IMR-90 (cell line): Measurements from ENCODE around the gene HRAS. TPM values are rescaled to one million over a fixed set of nuclear protein-coding genes. Genes with fewer than 3 reads are reported as not detected.

ENCODE experiments used
- ATAC-seq: fragments of 200-7000 bp; cut with Tn5 transposase; 2 replicates; pipeline ENCODE4 v1.9.1; 2020; ENCODE audit warnings: low read depth, mild to moderate bottlenecking, moderate library complexity
- BruUV-seq: library from RNA; stranded (reverse); fragments of 400-500 nt; replicated peaks from 2 replicates; lab custom pipeline; 2021; lab: Mats Ljungman, UMichigan
- CTCF ChIA-PET: fragments of 300-600 bp; formaldehyde crosslinking; extraction: SDS; loops from one replicate; lab custom pipeline; 2021; ENCODE audit warnings: antibody characterized with exemption; lab: Yijun Ruan, JAX
- POLR2A ChIA-PET: fragments of 300-600 bp; sonication (Branson Sonifier 250); formaldehyde crosslinking; loops from one replicate; lab custom pipeline; 2022; ENCODE audit warnings: antibody characterized with exemption; ENCODE audit not compliant: unreplicated experiment; lab: Charles Lee
- DNase-seq: peaks from one replicate; pipeline ENCODE4 v3.0.0; 2013
- H2AFZ ChIP-seq: replicated peaks from 2 replicates; pipeline ENCODE3; 2013; ENCODE audit warnings: low read length, mild to moderate bottlenecking; ENCODE audit not compliant: poor library complexity
- H2AK5ac ChIP-seq: 2 replicates; pipeline ENCODE4 v1.6.1; 2013; ENCODE audit warnings: low read depth, low read length, inconsistent platforms
- H2AK9ac ChIP-seq: replicated peaks from 2 replicates; pipeline ENCODE3; 2013; ENCODE audit warnings: mild to moderate bottlenecking, low read depth, low read length, moderate library complexity; ENCODE audit not compliant: poor library complexity
- H2BK120ac ChIP-seq: 2 replicates; pipeline ENCODE4 v1.6.1; 2013; ENCODE audit warnings: low read depth, low read length, inconsistent platforms
- H2BK15ac ChIP-seq: 3 replicates; pipeline ENCODE4 v1.6.1; 2013; ENCODE audit warnings: low read depth, low read length, inconsistent platforms
- H2BK20ac ChIP-seq: 2 replicates; pipeline ENCODE4 v1.6.1; 2013; ENCODE audit warnings: low read depth, mild to moderate bottlenecking, inconsistent platforms, low read length, moderate library complexity
- H2BK5ac ChIP-seq: 2 replicates; pipeline ENCODE4 v1.6.1; 2013; ENCODE audit warnings: mild to moderate bottlenecking, low read depth, low read length, inconsistent platforms; ENCODE audit not compliant: poor library complexity, severe bottlenecking
- H3K14ac ChIP-seq: replicated peaks from 2 replicates; pipeline ENCODE4 v1.6.1; 2013; ENCODE audit warnings: low read depth, low read length, inconsistent platforms
- H3K18ac ChIP-seq: 2 replicates; pipeline ENCODE4 v1.6.1; 2013; ENCODE audit warnings: low read depth, low read length, control low read depth
- H3K23ac ChIP-seq: 2 replicates; pipeline ENCODE4 v1.6.1; 2013; ENCODE audit warnings: low read depth, low read length, inconsistent platforms
- H3K27ac ChIP-seq: 2 replicates; pipeline ENCODE4 v1.5.1; 2013; ENCODE audit warnings: mild to moderate bottlenecking, control low read depth, low read length; ENCODE audit not compliant: insufficient read depth
- H3K27me3 ChIP-seq: 2 replicates; pipeline ENCODE4 v1.6.1; 2013; ENCODE audit warnings: low read length; ENCODE audit not compliant: control insufficient read depth, insufficient read depth
- H3K36me3 ChIP-seq: 2 replicates; pipeline ENCODE4 v1.6.1; 2013; ENCODE audit warnings: low read length, mixed read lengths; ENCODE audit not compliant: control insufficient read depth, insufficient read depth
- H3K4ac ChIP-seq: 2 replicates; pipeline ENCODE4 v1.6.1; 2013; ENCODE audit warnings: low read depth, low read length, inconsistent platforms
- H3K4me1 ChIP-seq: 2 replicates; pipeline ENCODE4 v1.6.1; 2013; ENCODE audit warnings: low read length, mixed read lengths; ENCODE audit not compliant: control insufficient read depth, insufficient read depth
- H3K4me2 ChIP-seq: 2 replicates; pipeline ENCODE4 v1.6.1; 2013; ENCODE audit warnings: low read depth, mild to moderate bottlenecking, control low read depth, low read length, moderate library complexity
- H3K4me3 ChIP-seq: 2 replicates; pipeline ENCODE4 v1.5.1; 2013; ENCODE audit warnings: low read depth, mild to moderate bottlenecking, control low read depth, low read length, moderate library complexity; ENCODE audit not compliant: insufficient read depth
- H3K56ac ChIP-seq: 2 replicates; pipeline ENCODE4 v1.6.1; 2013; ENCODE audit warnings: low read length, inconsistent platforms; ENCODE audit not compliant: insufficient read depth; ENCODE audit errors: extremely low read depth
- H3K79me1 ChIP-seq, 2 experiments: 2 replicates each; pipeline ENCODE4 v1.6.1; 2013; ENCODE audit warnings: low read length in 2 of 2, inconsistent platforms in 1 of 2, low read depth in 1 of 2
- H3K9ac ChIP-seq: 2 replicates; pipeline ENCODE4 v1.6.1; 2013; ENCODE audit warnings: low read depth, low read length, control low read depth
- H3K9me1 ChIP-seq: 2 replicates; pipeline ENCODE4 v1.6.1; 2013; ENCODE audit warnings: low read length, inconsistent platforms; ENCODE audit not compliant: insufficient read depth
- H3K9me3 ChIP-seq: 2 replicates; pipeline ENCODE4 v1.6.1; 2013; ENCODE audit warnings: low read length; ENCODE audit not compliant: control insufficient read depth, insufficient read depth
- H4K20me1 ChIP-seq: 2 replicates; pipeline ENCODE4 v1.6.1; 2013; ENCODE audit warnings: low read length, inconsistent platforms; ENCODE audit not compliant: insufficient read depth
- H4K5ac ChIP-seq: 2 replicates; pipeline ENCODE4 v1.6.1; 2013; ENCODE audit warnings: mild to moderate bottlenecking, low read depth, low read length, control low read depth
- H4K8ac ChIP-seq, 2 experiments: 2 replicates each; pipeline ENCODE4 v1.6.1; 2013; ENCODE audit warnings: low read depth in 2 of 2, low read length in 2 of 2, control low read depth in 1 of 2, inconsistent platforms in 1 of 2
- H4K91ac ChIP-seq: 2 replicates; pipeline ENCODE4 v1.6.1; 2013; ENCODE audit warnings: low read depth, low read length, inconsistent platforms; ENCODE audit not compliant: insufficient read depth
- CEBPB ChIP-seq: IDR thresholded peaks from 2 replicates; pipeline ENCODE4 v1.6.1; 2012; ENCODE audit warnings: low read depth, low read length, improper control_type of control experiment
- FOS ChIP-seq: fragments of 150-350 bp; IDR thresholded peaks from 2 replicates; pipeline ENCODE4 v1.6.1; 2016; ENCODE audit warnings: low read depth, low read length
- MAZ ChIP-seq: IDR thresholded peaks from 2 replicates; pipeline ENCODE4 v1.6.1; 2012; ENCODE audit warnings: low read depth, mild to moderate bottlenecking, low read length, improper control_type of control experiment, moderate library complexity, borderline replicate concordance
- MXI1 ChIP-seq: IDR thresholded peaks from 2 replicates; pipeline ENCODE4 v1.6.1; 2012; ENCODE audit warnings: low read depth, mild to moderate bottlenecking, low read length, moderate library complexity, borderline replicate concordance
- NFE2L2 ChIP-seq: fragments of 150-350 bp; IDR thresholded peaks from 2 replicates; pipeline ENCODE4 v1.6.1; 2016; ENCODE audit warnings: low read depth, mild to moderate bottlenecking, low read length
- POLR2A ChIP-seq: IDR thresholded peaks from 2 replicates; pipeline ENCODE4 v1.6.1; 2012; ENCODE audit warnings: mild to moderate bottlenecking, low read depth, low read length
- RFX5 ChIP-seq: IDR thresholded peaks from 2 replicates; pipeline ENCODE4 v1.8.0; 2012; ENCODE audit warnings: low read depth, mild to moderate bottlenecking, low read length, moderate library complexity
- WGBS, 2 experiments: methylation state at CpG; one replicate each; pipeline versions ENCODE4 v1.1.5 to v1.1.7; 2013; ENCODE audit warnings: missing lambda C conversion rate in 2 of 2; ENCODE audit not compliant: insufficient read length in 1 of 2; ENCODE audit errors: extremely low coverage in 2 of 2; 5-methylcytosine and 5-hydroxymethylcytosine counted together
- dilution Hi-C: fragments of 300-500 bp; cut with HindIII; formaldehyde crosslinking; loops from one replicate; pipeline ENCODE4 v1.14.3; 2018; ENCODE audit warnings: low sequenced_read_pairs; ENCODE audit not compliant: unreplicated experiment
- in situ Hi-C: fragments of 300-500 bp; cut with MboI; formaldehyde crosslinking; loops from 3 replicates; pipeline ENCODE4 v1.14.3; 2019; ENCODE audit warnings: low sequenced_read_pairs, inconsistent platforms, mixed read lengths
- intact Hi-C: fragments of 100-400 bp; cut with micrococcal nuclease; formaldehyde crosslinking; loops from 2 replicates; pipeline ENCODE4 v1.10.0; 2022
- polyA plus RNA-seq, 3 experiments: library from polyadenylated mRNA; depleted of rRNA; stranded (reverse); fragments of >200 nt; gene quantifications; 2 replicates each; pipeline ENCODE4 v1.2.3, GENCODE V29; 2012; ENCODE audit warnings: low replicate concordance in 1 of 3
- total RNA-seq: library from RNA; depleted of rRNA; stranded (reverse); fragments of >200 nt; gene quantifications from 2 replicates; pipeline ENCODE4 v1.2.3, GENCODE V29; 2012
- TF ChIP-seq, protein P1 (sequence below): fragments of 150-350 bp; IDR thresholded peaks from 2 replicates; pipeline ENCODE4 v1.6.1; 2016; ENCODE audit warnings: low read depth, mild to moderate bottlenecking, low read length, moderate library complexity, borderline replicate concordance
- TF ChIP-seq, protein P2 (sequence below): fragments of 150-350 bp; IDR thresholded peaks from 2 replicates; pipeline ENCODE4 v1.6.1; 2017; ENCODE audit warnings: mild to moderate bottlenecking, antibody characterized with exemption, low read length, low read depth
- TF ChIP-seq, protein P3 (sequence below): conservative IDR thresholded peaks from 2 replicates; pipeline ENCODE4 v1.5.1; 2012; ENCODE audit warnings: mild to moderate bottlenecking, low read depth, low read length, improper control_type of control experiment

The HRAS gene
- total and polyA plus RNA-seq, 2 of the 4 experiments (the other 2 are of a cell fraction), result 108 to 123 TPM

DNA sequence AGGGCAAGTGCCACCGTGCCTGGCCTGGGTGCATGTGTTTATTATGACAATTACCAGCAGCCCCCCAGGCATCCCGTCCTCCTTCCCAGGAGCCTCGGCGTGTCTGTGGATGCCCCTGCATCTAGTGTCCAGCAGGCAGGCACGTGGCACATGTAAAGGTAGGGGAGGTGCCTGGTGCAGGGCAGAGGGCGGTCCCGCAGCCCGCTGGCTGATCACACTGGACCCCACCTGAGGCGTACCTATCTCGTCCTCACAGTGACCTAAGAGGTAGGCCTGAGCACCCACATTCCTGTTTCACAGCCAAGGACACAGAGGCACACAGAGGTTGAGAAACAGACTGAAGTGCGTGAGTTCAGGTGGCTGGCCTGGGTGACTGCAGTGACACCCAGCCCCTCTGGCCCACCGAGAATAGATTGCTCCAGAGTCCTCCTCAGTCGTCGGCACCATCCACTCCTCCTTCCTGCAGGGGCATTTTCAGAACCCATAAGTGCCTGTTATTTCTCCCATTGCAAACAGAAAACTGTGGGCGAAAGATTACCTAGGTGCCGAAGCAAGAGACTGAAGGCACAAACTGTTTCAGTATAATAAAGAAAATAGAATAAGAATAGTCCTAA lies 37.9 kb upstream of the HRAS start:
- H2AFZ ChIP-seq, result no peak overlapping the region
- H4K5ac ChIP-seq, result no peak overlapping the region
- no peak overlapping the region for H3K18ac ChIP-seq
- no peak overlapping the region for H2BK5ac ChIP-seq
- in situ Hi-C loops, result no loop called here
- H2BK20ac ChIP-seq, result no peak overlapping the region
- WGBS, 2 experiments, result 97% methylated on average over 6 of the region's 16 CpGs; no CpG with 5 or more reads in 1 of the 2 experiments
- no peak overlapping the region for H4K91ac ChIP-seq
- no TSS peak for BruUV-seq
- dilution Hi-C loops, result no loop called here
- no peak for DNase-seq
- H3K9ac ChIP-seq, result no peak overlapping the region
- H3K56ac ChIP-seq, result no peak overlapping the region
- H4K8ac ChIP-seq, result no peak overlapping the region
- peaks cover 22% of the 10 kb centered on the region for H4K20me1 ChIP-seq
- H3K4me2 ChIP-seq, result no peak overlapping the region
- peak overlapping the region; percentile 65 for H2AK9ac ChIP-seq
- ATAC-seq, result no peak
- H3K4ac ChIP-seq, result no peak overlapping the region
- H3K9me1 ChIP-seq, result peaks cover 7% of the 10 kb centered on the region; the same call in 1 of the 2 replicates
- ChIA-PET CTCF (no interaction called here), POLR2A (no interaction called here)
- H3K9me3 ChIP-seq, result no peaks in the 10 kb centered on the region
- no peak overlapping the region for H3K27ac ChIP-seq
- intact Hi-C loops, result no loop called here
- no peak overlapping the region for H2BK15ac ChIP-seq
- H2AK5ac ChIP-seq, result peak overlapping the region; percentile 26; the same call in 1 of the 2 replicates
- no peak for TF ChIP-seq CEBPB
- TF ChIP-seq NFE2L2, result no peak
- TF ChIP-seq, protein P1, sequence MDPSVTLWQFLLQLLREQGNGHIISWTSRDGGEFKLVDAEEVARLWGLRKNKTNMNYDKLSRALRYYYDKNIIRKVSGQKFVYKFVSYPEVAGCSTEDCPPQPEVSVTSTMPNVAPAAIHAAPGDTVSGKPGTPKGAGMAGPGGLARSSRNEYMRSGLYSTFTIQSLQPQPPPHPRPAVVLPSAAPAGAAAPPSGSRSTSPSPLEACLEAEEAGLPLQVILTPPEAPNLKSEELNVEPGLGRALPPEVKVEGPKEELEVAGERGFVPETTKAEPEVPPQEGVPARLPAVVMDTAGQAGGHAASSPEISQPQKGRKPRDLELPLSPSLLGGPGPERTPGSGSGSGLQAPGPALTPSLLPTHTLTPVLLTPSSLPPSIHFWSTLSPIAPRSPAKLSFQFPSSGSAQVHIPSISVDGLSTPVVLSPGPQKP, result no peak
- TF ChIP-seq, protein P2, sequence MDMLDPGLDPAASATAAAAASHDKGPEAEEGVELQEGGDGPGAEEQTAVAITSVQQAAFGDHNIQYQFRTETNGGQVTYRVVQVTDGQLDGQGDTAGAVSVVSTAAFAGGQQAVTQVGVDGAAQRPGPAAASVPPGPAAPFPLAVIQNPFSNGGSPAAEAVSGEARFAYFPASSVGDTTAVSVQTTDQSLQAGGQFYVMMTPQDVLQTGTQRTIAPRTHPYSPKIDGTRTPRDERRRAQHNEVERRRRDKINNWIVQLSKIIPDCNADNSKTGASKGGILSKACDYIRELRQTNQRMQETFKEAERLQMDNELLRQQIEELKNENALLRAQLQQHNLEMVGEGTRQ, result no peak
- TF ChIP-seq RFX5, result no peak
- TF ChIP-seq, protein P3, sequence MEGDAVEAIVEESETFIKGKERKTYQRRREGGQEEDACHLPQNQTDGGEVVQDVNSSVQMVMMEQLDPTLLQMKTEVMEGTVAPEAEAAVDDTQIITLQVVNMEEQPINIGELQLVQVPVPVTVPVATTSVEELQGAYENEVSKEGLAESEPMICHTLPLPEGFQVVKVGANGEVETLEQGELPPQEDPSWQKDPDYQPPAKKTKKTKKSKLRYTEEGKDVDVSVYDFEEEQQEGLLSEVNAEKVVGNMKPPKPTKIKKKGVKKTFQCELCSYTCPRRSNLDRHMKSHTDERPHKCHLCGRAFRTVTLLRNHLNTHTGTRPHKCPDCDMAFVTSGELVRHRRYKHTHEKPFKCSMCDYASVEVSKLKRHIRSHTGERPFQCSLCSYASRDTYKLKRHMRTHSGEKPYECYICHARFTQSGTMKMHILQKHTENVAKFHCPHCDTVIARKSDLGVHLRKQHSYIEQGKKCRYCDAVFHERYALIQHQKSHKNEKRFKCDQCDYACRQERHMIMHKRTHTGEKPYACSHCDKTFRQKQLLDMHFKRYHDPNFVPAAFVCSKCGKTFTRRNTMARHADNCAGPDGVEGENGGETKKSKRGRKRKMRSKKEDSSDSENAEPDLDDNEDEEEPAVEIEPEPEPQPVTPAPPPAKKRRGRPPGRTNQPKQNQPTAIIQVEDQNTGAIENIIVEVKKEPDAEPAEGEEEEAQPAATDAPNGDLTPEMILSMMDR, result no peak
- TF ChIP-seq MXI1, result no peak
- TF ChIP-seq MAZ, result no peak
- no peak for TF ChIP-seq FOS
- no peak for TF ChIP-seq POLR2A
- H3K27me3 ChIP-seq, result no peaks in the 10 kb centered on the region; the same call in 1 of the 2 replicates
- no peak overlapping the region for H3K23ac ChIP-seq
- H3K14ac ChIP-seq, result no peak overlapping the region
- H3K4me3 ChIP-seq, result no peak overlapping the region
- peaks cover 17% of the 10 kb centered on the region for H3K4me1 ChIP-seq
- no peak overlapping the region for H2BK120ac ChIP-seq
- H3K36me3 ChIP-seq, result no peaks in the 10 kb centered on the region; the same call in 1 of the 2 replicates
- peaks cover 4 to 17% of the 10 kb centered on the region in 2 experiments; a peak in 2 of 4 replicates for H3K79me1 ChIP-seq
